Left ventricle myocardium inferior (tissue), 1 donor: ENCODE measurements around the gene ANXA6. TPM values are rescaled to one million over a fixed set of nuclear protein-coding genes. Genes with fewer than 3 reads are reported as not detected.

Experiments
- DNase-seq: peaks from one replicate; pipeline ENCODE4 v3.0.0-alpha.2; 2020
- H3K27ac ChIP-seq: fragments of 200-600 bp; replicated peaks from 2 replicates; pipeline ENCODE4 v1.8.0; 2021
- H3K27me3 ChIP-seq: fragments of 200-600 bp; 2 replicates; pipeline ENCODE4 v1.8.0; 2021; ENCODE audit warnings: low read depth
- H3K36me3 ChIP-seq: fragments of 200-600 bp; 2 replicates; pipeline ENCODE4 v1.8.0; 2021
- H3K4me1 ChIP-seq: fragments of 200-600 bp; 2 replicates; pipeline ENCODE4 v1.8.0; 2021
- H3K4me3 ChIP-seq: fragments of 200-600 bp; 2 replicates; pipeline ENCODE4 v1.8.0; 2021; ENCODE audit warnings: mild to moderate bottlenecking, moderate library complexity
- H3K9me3 ChIP-seq: fragments of 200-600 bp; replicated peaks from 2 replicates; pipeline ENCODE4 v1.8.0; 2021
- intact Hi-C: fragments of 100-400 bp; cut with micrococcal nuclease; formaldehyde crosslinking; loops from one replicate; pipeline ENCODE4 v1.11.0; 2022
- long read RNA-seq: library from polyadenylated mRNA; unstranded; transcript quantifications from one replicate; pipeline ENCODE4 v2.0.0, GENCODE V29; 2021
- total RNA-seq: library from RNA; stranded (reverse); fragmentation: NEBNext Ultra II Directional; extraction: Animal tissue kit (Norgen Biotek cat#: 25700); gene quantifications from one replicate; pipeline ENCODE4 v1.2.1, GENCODE V29; 2021
- TF ChIP-seq, protein P1 (sequence below): fragments of 200-600 bp; IDR thresholded peaks from 2 replicates; pipeline ENCODE4 v1.8.0; 2021; ENCODE audit warnings: antibody characterized with exemption, mild to moderate bottlenecking, borderline replicate concordance
- donor health status: DM: no; HTN: yes; CAD: no; lungs with severe emphysema.

The ANXA6 gene
- total RNA-seq: 195 TPM
- long read RNA-seq, transcript ANXA6-201 (26 exons, 2,593 nt): major isoform, 454 of 558 reads
- long read RNA-seq, partial matches to known transcripts: 22 of 558 reads
- long read RNA-seq, other reads (novel, unspliced or antisense): 81 of 558 reads

GRCh38 chr5:151157426-151158286 is at the start of gene ANXA6:
TSS of gene ANXA6 (minus strand) at chr5:151157779. CDS start at chr5:151147901, 9,878 bp downstream.
- H3K27me3 ChIP-seq: no peaks in the 10 kb centered on the region

GRCh38 chr5:151205411-151205810 is 47.8 kb upstream of the ANXA6 start:
- Histone ChIP-seq H3K4me1 (peaks cover 43% of the 10 kb centered on the region), H3K9me3 (no peaks in the 10 kb centered on the region), H3K27me3 (no peaks in the 10 kb centered on the region), H3K27ac (no peak overlapping the region), H3K4me3 (no peak overlapping the region), H3K36me3 (peaks cover 13% of the 10 kb centered on the region)
- TF ChIP-seq, protein P1, sequence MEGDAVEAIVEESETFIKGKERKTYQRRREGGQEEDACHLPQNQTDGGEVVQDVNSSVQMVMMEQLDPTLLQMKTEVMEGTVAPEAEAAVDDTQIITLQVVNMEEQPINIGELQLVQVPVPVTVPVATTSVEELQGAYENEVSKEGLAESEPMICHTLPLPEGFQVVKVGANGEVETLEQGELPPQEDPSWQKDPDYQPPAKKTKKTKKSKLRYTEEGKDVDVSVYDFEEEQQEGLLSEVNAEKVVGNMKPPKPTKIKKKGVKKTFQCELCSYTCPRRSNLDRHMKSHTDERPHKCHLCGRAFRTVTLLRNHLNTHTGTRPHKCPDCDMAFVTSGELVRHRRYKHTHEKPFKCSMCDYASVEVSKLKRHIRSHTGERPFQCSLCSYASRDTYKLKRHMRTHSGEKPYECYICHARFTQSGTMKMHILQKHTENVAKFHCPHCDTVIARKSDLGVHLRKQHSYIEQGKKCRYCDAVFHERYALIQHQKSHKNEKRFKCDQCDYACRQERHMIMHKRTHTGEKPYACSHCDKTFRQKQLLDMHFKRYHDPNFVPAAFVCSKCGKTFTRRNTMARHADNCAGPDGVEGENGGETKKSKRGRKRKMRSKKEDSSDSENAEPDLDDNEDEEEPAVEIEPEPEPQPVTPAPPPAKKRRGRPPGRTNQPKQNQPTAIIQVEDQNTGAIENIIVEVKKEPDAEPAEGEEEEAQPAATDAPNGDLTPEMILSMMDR: no peak
- DNase-seq: no peak
- intact Hi-C loops: no loop called here

More at GRCh38 chr5:151157426-151158286, at the start of gene ANXA6:
- Histone ChIP-seq H3K9me3 (no peaks in the 10 kb centered on the region), H3K4me1 (peaks cover 59% of the 10 kb centered on the region), H3K36me3 (no peaks in the 10 kb centered on the region), H3K27ac (peak within 1 kb of the TSS; percentile 93), H3K4me3 (peak within 1 kb of the TSS; percentile 88)
- DNase-seq: peak; percentile 91
- TF ChIP-seq, protein P1: no peak
- intact Hi-C loops: no loop called here

DNA sequence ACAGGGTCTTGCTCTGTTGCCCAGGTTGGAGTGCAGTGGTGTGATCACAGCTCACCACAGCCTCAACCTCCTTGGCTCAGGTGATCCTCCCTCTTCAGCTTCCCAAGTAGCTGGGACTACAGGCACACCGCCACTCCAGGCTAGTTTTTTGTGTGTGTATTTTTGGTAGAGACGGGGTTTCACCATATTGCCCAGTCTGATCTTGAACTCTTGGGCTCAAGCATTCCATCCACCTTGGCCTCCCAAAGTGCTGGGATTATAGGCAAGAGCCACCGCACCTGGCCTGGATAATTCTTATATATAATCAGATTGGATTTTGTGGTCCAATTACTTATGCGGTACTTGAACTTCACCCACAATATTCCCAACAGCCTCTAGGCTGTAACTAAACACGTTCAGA is 46.5 kb upstream of the ANXA6 start:
- Histone ChIP-seq H3K4me1 (peaks cover 29% of the 10 kb centered on the region), H3K9me3 (no peaks in the 10 kb centered on the region), H3K36me3 (peaks cover 27% of the 10 kb centered on the region), H3K27ac (no peak overlapping the region), H3K27me3 (no peaks in the 10 kb centered on the region), H3K4me3 (no peak overlapping the region)
- TF ChIP-seq, protein P1: no peak
- no peak for DNase-seq
- intact Hi-C loops: no loop called here

DNA sequence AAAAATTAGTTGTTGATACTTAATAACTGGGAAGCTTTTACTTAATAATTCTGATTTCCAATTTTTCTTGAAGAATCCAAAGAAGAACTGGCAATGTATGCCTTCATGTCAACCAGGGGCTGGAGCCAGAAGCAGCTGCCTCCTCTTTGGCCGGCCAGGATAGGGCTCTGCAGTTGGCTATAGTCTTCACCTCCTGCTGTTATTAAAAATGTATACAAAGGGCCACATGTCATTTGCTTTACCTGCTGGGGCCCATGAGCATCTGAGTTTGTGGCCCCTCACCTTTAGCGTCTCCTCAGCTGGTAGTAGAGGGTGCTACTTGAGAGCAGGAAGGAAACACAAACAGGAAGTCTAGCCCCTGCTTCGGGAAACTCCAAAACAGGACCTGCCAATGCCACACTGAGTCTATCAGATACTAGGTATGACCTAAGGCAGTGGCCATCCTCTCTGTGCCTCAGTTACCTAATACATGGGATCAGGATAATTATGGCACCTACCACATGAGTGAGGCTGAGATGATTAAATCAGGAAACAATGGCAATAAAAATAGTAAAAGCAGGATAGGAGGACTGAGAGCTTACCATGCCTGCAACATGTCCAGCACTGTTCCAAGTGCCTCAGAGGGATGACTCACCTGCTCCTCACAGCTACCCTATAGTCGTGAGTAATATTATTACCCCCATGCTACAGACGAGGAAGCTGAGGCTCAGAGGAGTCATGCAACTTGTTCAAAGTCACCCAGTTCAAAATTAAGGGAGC is 45.0 kb upstream of the ANXA6 start:
- intact Hi-C loops: no loop called here
- peak overlapping the region; percentile 6 for H3K27ac ChIP-seq
- H3K9me3 ChIP-seq: no peaks in the 10 kb centered on the region
- H3K4me1 ChIP-seq: peaks cover 14% of the 10 kb centered on the region
- no peak overlapping the region for H3K4me3 ChIP-seq
- no peaks in the 10 kb centered on the region for H3K27me3 ChIP-seq
- DNase-seq: no peak
- H3K36me3 ChIP-seq: peaks cover 42% of the 10 kb centered on the region
- TF ChIP-seq, protein P1: no peak

DNA sequence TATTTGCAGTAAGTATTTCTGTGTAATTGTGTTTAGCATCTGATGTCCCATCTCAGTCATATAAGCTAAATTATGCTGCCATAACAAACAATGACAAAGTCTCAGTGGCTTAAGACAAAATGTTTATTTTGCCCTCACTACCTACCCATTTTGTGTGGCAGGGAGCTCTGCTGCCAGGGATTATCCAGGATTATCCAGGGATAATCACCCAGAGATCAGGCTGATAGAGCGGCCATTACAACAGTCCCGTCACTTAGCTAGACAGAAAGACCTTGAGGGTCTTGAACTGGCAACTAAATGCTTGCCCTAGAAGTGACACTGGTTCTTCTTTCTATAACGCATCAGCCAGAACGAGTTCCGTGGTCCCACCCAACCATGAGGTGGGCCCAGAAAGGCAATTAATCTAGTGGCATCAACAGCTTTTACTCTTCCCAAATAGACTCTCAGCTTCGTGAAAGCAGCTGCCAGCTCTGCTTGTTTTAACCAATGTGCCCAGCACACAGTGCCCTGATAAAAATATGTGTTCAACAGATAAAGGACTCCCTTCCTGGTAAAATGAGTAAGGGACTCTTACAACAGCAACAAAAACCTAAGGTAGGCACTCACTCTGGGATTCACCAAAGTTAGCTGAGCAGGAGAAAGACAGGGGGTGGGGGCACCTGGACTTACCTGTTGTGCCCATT is 43.5 kb upstream of the ANXA6 start:
- H3K9me3 ChIP-seq: no peaks in the 10 kb centered on the region
- no peak overlapping the region for H3K27ac ChIP-seq
- intact Hi-C loops: no loop called here

More for the DNA sequence above, 43.5 kb upstream of the ANXA6 start:
- Histone ChIP-seq H3K36me3 (peaks cover 54% of the 10 kb centered on the region), H3K4me3 (no peak overlapping the region), H3K27me3 (no peaks in the 10 kb centered on the region), H3K4me1 (peaks cover 21% of the 10 kb centered on the region)
- TF ChIP-seq, protein P1: no peak
- DNase-seq: no peak
